B cell (primary cell): ENCODE results near the gene HAGHL. TPM values are rescaled to one million over a fixed set of nuclear protein-coding genes. Genes with fewer than 3 reads are reported as not detected.
"Not testable (repeated sequence)": the region's sequence is repeated elsewhere in the genome, so short reads cannot be mapped to it uniquely, and the experiment has no call there.

Experiments
- ATAC-seq: fragments of 200-7000 bp; cut with Tn5 transposase; one replicate; pipeline ENCODE4 v1.10.0; 2021; ENCODE audit warnings: low read depth, mild to moderate bottlenecking, moderate number of reproducible peaks, moderate library complexity
- CTCF ChIA-PET: fragments of 350-600 bp; sonication (Branson Sonifier 250); formaldehyde crosslinking; loops from one replicate; lab custom pipeline; 2021; ENCODE audit warnings: antibody characterized with exemption, inconsistent platforms; lab: Charles Lee
- POLR2A ChIA-PET: fragments of 350-600 bp; sonication (Branson Sonifier 250); formaldehyde crosslinking; loops from one replicate; lab custom pipeline; 2021; ENCODE audit warnings: antibody characterized with exemption; lab: Charles Lee
- DNase-seq: peaks from one replicate; pipeline ENCODE4 v3.0.0; 2013
- H2AFZ ChIP-seq: 2 replicates; pipeline ENCODE4 v1.6.1; 2012; ENCODE audit warnings: mild to moderate bottlenecking, low read depth, low read length; ENCODE audit not compliant: insufficient read depth, poor library complexity, severe bottlenecking
- H3K27ac ChIP-seq, 2 donors: 1 replicate in 1 of 2; 2 replicates in 1 of 2; pipeline ENCODE4 v1.5.1; 2012 to 2013; ENCODE audit warnings: low read length in 2 of 2, mild to moderate bottlenecking in 2 of 2, moderate library complexity in 1 of 2
- H3K27me3 ChIP-seq, 4 experiments: fragments of 200-600 bp in 1 of 4; sonication (generic) in 1 of 4; replicated peaks in 1 of 4; 1 replicate in 2 of 4; 2 replicates in 2 of 4; pipeline versions ENCODE4 v1.6.1 to v1.7.0; 2013 to 2016; ENCODE audit warnings: low read length in 3 of 4, mild to moderate bottlenecking in 2 of 4, mixed read lengths in 1 of 4, moderate library complexity in 1 of 4; ENCODE audit not compliant: insufficient read depth in 4 of 4, control insufficient read depth in 3 of 4; ENCODE audit errors: control extremely low read depth in 1 of 4
- H3K36me3 ChIP-seq, 2 experiments: replicated peaks in 1 of 2; 1 replicate in 1 of 2; 2 replicates in 1 of 2; pipeline versions ENCODE4 v1.6.1 to v1.7.1; 2013; ENCODE audit warnings: low read length in 1 of 2; ENCODE audit not compliant: insufficient read depth in 2 of 2, control insufficient read depth in 1 of 2; ENCODE audit errors: control extremely low read depth in 1 of 2, extremely low read depth in 1 of 2
- H3K4me1 ChIP-seq, 2 donors: fragments of 200-600 bp in 1 of 2; sonication (generic) in 1 of 2; 1 replicate in 1 of 2; 2 replicates in 1 of 2; pipeline versions ENCODE4 v1.5.1 to v1.6.1; 2013 to 2017; ENCODE audit warnings: low read length in 2 of 2; ENCODE audit not compliant: control insufficient read depth in 2 of 2, insufficient read depth in 2 of 2
- H3K4me2 ChIP-seq: replicated peaks from 2 replicates; pipeline ENCODE3; 2012; ENCODE audit warnings: mild to moderate bottlenecking, low read depth, low read length; ENCODE audit not compliant: poor library complexity, severe bottlenecking
- H3K4me3 ChIP-seq, 5 experiments: fragments of 200-600 bp in 1 of 5; sonication (generic) in 1 of 5; 1 replicate in 3 of 5; 2 replicates in 2 of 5; pipeline versions ENCODE4 v1.5.1 to v1.7.0; 2011 to 2016; ENCODE audit warnings: low read length in 4 of 5, mild to moderate bottlenecking in 4 of 5, low read depth in 2 of 5, control low read depth in 1 of 5, moderate library complexity in 1 of 5; ENCODE audit not compliant: insufficient read depth in 1 of 5; ENCODE audit errors: control extremely low read depth in 1 of 5, extremely low read depth in 1 of 5
- H3K79me2 ChIP-seq: fragments of 200-600 bp; sonication (generic); one replicate; pipeline ENCODE4 v1.6.0; 2016; ENCODE audit warnings: low read length; ENCODE audit not compliant: control insufficient read depth, insufficient read depth
- H3K9ac ChIP-seq: fragments of 200-600 bp; sonication (generic); 2 replicates; pipeline ENCODE4 v1.6.1; 2017; ENCODE audit warnings: mild to moderate bottlenecking, low read length, moderate library complexity
- H3K9me3 ChIP-seq, 3 donors: one replicate each; pipeline versions ENCODE4 v1.6.1 to v1.7.1; 2013; ENCODE audit warnings: low read length in 2 of 3; ENCODE audit not compliant: control insufficient read depth in 2 of 3, insufficient read depth in 1 of 3; ENCODE audit errors: control extremely low read depth in 1 of 3
- H4K20me1 ChIP-seq: 2 replicates; pipeline ENCODE4 v1.6.0; 2012; ENCODE audit warnings: mild to moderate bottlenecking, low read length; ENCODE audit not compliant: insufficient read depth, control insufficient read depth, poor library complexity, severe bottlenecking
- H3K27ac Mint-ChIP-seq: one replicate; pipeline ENCODE4 v1.8.0; 2021; ENCODE audit warnings: mixed read lengths
- H3K27me3 Mint-ChIP-seq: one replicate; pipeline ENCODE4 v1.8.0; 2021; ENCODE audit warnings: mixed read lengths
- H3K4me1 Mint-ChIP-seq: one replicate; pipeline ENCODE4 v1.8.0; 2021; ENCODE audit warnings: mixed read lengths
- H3K4me3 Mint-ChIP-seq: one replicate; pipeline ENCODE4 v1.8.0; 2021; ENCODE audit warnings: mixed read lengths
- H3K9me3 Mint-ChIP-seq: one replicate; pipeline ENCODE4 v1.8.0; 2022; ENCODE audit warnings: mixed read lengths; ENCODE audit not compliant: insufficient read depth
- EZH2 ChIP-seq: IDR thresholded peaks from 2 replicates; pipeline ENCODE4 v1.6.1; 2012; ENCODE audit warnings: borderline replicate concordance, low read depth, mild to moderate bottlenecking, moderate library complexity, low read length; ENCODE audit not compliant: insufficient read depth, poor library complexity, severe bottlenecking
- WGBS: methylation state at CpG from one replicate; pipeline ENCODE4 v1.1.5; 2013; ENCODE audit warnings: missing lambda C conversion rate; ENCODE audit not compliant: insufficient coverage; 5-methylcytosine and 5-hydroxymethylcytosine counted together
- intact Hi-C: fragments of 100-400 bp; cut with micrococcal nuclease; formaldehyde crosslinking; loops from one replicate; pipeline ENCODE4 v1.10.0; 2022
- polyA plus RNA-seq: library from polyadenylated mRNA; depleted of rRNA; stranded (reverse); fragments of >200 nt; gene quantifications from 2 replicates; pipeline ENCODE4 v1.2.3, GENCODE V29; 2012
- total RNA-seq, 2 donors: library from RNA; stranded (reverse); fragments of 120-200 nt in 1 of 2; gene quantifications; 1 replicate in 1 of 2; 2 replicates in 1 of 2; pipeline versions ENCODE4 v1.2.3 to v1.2.4, GENCODE V29; 2013 to 2022
- TF ChIP-seq, protein P1 (sequence below): fragments of 200-600 bp; IDR thresholded peaks from one replicate; pipeline ENCODE4 v1.8.0; 2022; ENCODE audit warnings: antibody characterized with exemption, mild to moderate bottlenecking

The HAGHL gene
- total and polyA plus RNA-seq, 2 donors (not counting 1 experiment from before 2014, with no cell fraction given), result 32.3 to 87.1 TPM

DNA sequence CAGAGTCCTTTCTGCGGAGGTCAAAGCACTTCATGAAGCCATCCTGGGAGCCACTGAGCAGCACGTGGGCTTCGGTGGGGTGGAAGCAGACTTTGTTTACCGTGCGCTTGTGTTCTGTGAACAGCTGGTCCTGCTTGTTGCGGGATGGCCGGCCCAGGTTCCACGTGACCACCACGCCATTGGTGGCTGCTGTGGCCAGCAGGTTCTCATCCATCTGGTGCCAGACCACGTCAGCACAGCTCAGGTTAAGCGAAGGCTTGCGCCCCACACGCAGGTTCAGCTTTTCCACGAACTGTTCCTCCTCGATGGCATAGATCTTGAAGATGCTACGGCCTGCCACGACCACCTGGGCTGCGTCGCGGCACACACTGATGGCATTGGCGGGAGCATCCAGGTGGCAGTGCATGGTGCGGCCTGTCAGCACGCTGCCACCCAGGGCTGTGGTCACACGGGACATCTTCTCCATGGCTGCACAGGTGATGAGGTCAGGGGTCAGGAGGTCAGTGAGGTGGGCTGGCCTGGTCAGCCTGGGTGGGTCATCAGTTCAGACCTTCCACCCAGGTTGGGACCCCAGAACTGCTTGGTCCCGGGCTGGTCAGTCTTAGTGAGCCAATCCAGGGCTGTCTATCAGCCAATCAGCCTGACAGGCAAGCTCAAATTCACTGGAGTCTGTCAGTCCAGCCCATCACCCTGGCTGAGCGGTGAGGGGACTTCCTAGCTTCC is 37.6 kb upstream of the HAGHL start:
- peak overlapping the region; percentile 96 for H3K9ac ChIP-seq
- H3K4me1 ChIP-seq, result peaks cover 26 to 31% of the 10 kb centered on the region in 2 donors
- H2AFZ ChIP-seq, result peak overlapping the region; percentile 88
- DNase-seq, result no peak
- intact Hi-C loops, result no loop called here
- ATAC-seq, result no peak
- peak overlapping the region; percentile 99 for H3K4me2 ChIP-seq
- H3K27ac ChIP-seq, result peak overlapping the region; percentile 63 to 91
- peaks cover 0 to 17% (median 4%) of the 10 kb centered on the region in 4 experiments for H3K27me3 ChIP-seq
- peaks cover 24% of the 10 kb centered on the region for H3K4me1 Mint-ChIP-seq
- H3K9me3 Mint-ChIP-seq, result no peaks in the 10 kb centered on the region
- H3K79me2 ChIP-seq, result peaks cover 22% of the 10 kb centered on the region
- H3K27ac Mint-ChIP-seq, result peak overlapping the region; percentile 92
- H3K27me3 Mint-ChIP-seq, result peaks cover 5% of the 10 kb centered on the region
- WGBS, result 87% methylated on average over 26 of the region's 26 CpGs
- H3K4me3 ChIP-seq, result peak overlapping the region; percentile 53 to 80 (median 75)
- peaks cover 4% of the 10 kb centered on the region for H4K20me1 ChIP-seq
- peaks cover 0 to 20% (median 0%) of the 10 kb centered on the region in 3 donors for H3K9me3 ChIP-seq
- POLR2A ChIA-PET, result interaction anchor here (1.1 to 1.3 kb wide), 3 partner anchors 9 to 32 kb away, joined by 3 to 6 read pairs (median 4); partner anchors contain the start of genes ANTKMT and STUB1
- TF ChIP-seq, protein P1, sequence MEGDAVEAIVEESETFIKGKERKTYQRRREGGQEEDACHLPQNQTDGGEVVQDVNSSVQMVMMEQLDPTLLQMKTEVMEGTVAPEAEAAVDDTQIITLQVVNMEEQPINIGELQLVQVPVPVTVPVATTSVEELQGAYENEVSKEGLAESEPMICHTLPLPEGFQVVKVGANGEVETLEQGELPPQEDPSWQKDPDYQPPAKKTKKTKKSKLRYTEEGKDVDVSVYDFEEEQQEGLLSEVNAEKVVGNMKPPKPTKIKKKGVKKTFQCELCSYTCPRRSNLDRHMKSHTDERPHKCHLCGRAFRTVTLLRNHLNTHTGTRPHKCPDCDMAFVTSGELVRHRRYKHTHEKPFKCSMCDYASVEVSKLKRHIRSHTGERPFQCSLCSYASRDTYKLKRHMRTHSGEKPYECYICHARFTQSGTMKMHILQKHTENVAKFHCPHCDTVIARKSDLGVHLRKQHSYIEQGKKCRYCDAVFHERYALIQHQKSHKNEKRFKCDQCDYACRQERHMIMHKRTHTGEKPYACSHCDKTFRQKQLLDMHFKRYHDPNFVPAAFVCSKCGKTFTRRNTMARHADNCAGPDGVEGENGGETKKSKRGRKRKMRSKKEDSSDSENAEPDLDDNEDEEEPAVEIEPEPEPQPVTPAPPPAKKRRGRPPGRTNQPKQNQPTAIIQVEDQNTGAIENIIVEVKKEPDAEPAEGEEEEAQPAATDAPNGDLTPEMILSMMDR, result no peak
- TF ChIP-seq EZH2, result no peak
- CTCF ChIA-PET, result interaction anchor here (0.8 to 1.6 kb wide), 3 partner anchors 9 to 1315 kb away, joined by 3 to 7 read pairs (median 3); partner anchors contain the start of gene STUB1
- H3K36me3 ChIP-seq, result peaks cover 0 to 11% of the 10 kb centered on the region in 2 experiments
- peak overlapping the region; percentile 93 for H3K4me3 Mint-ChIP-seq

DNA sequence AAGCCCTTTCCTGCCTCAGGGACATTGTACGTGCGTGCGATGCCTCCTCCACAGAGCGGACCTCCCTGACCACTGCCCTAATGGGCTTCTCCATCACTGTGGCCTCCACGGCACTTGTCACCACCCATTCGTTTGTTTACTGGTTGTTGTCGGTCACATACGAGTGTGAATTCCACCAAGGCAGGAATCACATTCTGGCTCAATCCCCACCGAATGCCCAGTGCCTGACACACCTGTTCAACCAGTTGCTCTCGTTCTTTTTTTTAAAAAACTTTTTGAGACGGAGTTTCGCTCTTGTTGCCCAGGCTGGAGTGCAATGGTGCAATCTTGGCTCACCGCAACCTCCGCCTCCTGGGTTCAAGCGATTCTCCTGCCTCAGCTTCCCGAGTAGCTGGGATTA is 35.7 kb upstream of the HAGHL start:
- H2AFZ ChIP-seq, ATAC-seq, H3K9ac ChIP-seq, H3K9me3 Mint-ChIP-seq, H3K4me3 ChIP-seq, intact Hi-C loops, DNase-seq, H4K20me1 ChIP-seq, CTCF ChIA-PET, H3K27ac ChIP-seq, POLR2A ChIA-PET, H3K4me2 ChIP-seq, H3K36me3 ChIP-seq: not testable (repeated sequence)
- Mint-ChIP-seq H3K4me1 (peaks cover 29% of the 10 kb centered on the region), H3K4me3 (peak overlapping the region; percentile 76), H3K27ac (peak overlapping the region; percentile 85), H3K27me3 (peaks cover 12% of the 10 kb centered on the region)
- Histone ChIP-seq H3K79me2 (peaks cover 18% of the 10 kb centered on the region), H3K4me1 (peaks cover 36 to 40% of the 10 kb centered on the region in 2 donors), H3K27me3 (peaks cover 0 to 34% (median 12%) of the 10 kb centered on the region in 4 experiments), H3K9me3 (peaks cover 0 to 28% (median 0%) of the 10 kb centered on the region in 3 donors)
- 91% methylated on average over 14 of the region's 16 CpGs for WGBS
